Measurements from ENCODE around the gene VAMP5. TPM values are rescaled to one million over a fixed set of nuclear protein-coding genes. Genes with fewer than 3 reads are reported as not detected.

VAMP5 gene
- total RNA-seq, 1 donor from 2014 or later: 8.8 TPM

DNA sequence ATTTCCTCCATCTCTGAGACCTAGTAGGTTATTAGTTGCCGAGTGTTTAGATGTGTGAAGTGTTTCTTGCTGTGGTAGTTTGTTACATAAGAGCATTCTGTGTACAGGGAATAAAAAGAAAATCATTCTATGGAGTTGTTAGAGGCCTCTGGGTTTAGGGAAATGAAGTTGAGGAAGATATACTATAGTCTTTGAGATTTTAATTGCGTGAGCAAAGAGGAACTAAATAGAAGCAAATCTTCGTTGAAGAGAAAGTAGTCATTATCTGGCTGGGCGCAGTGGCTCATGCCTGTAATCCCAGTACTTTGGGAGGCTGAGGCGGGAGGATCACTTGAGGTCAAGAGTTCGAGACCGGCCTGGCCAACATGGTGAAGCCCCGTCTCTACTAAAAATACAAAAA, 50.8 kb downstream of the VAMP5 start:
- intact Hi-C loops (cut with micrococcal nuclease): loop anchor here (5.0 kb wide), 1 partner anchor 42 kb away; no protein-coding TSS in a partner anchor
- no peak for DNase-seq
- peaks cover 88% of the 10 kb centered on the region for H3K36me3 Mint-ChIP-seq (ENCODE audit: low read depth)
- ChIA-PET CTCF (interaction anchor here (1.2 to 6.2 kb wide), 2 partner anchors 72 to 74 kb away, joined by 3 to 82 read pairs; partner anchors contain the start of gene GGCX), POLR2A (no interaction called here)
- peaks cover 5% of the 10 kb centered on the region for H3K4me1 Mint-ChIP-seq
- no peak overlapping the region for H3K27ac Mint-ChIP-seq
- no peaks in the 10 kb centered on the region for H3K9me3 Mint-ChIP-seq
- no peak overlapping the region for H3K4me3 Mint-ChIP-seq
- TF ChIP-seq, protein P1, sequence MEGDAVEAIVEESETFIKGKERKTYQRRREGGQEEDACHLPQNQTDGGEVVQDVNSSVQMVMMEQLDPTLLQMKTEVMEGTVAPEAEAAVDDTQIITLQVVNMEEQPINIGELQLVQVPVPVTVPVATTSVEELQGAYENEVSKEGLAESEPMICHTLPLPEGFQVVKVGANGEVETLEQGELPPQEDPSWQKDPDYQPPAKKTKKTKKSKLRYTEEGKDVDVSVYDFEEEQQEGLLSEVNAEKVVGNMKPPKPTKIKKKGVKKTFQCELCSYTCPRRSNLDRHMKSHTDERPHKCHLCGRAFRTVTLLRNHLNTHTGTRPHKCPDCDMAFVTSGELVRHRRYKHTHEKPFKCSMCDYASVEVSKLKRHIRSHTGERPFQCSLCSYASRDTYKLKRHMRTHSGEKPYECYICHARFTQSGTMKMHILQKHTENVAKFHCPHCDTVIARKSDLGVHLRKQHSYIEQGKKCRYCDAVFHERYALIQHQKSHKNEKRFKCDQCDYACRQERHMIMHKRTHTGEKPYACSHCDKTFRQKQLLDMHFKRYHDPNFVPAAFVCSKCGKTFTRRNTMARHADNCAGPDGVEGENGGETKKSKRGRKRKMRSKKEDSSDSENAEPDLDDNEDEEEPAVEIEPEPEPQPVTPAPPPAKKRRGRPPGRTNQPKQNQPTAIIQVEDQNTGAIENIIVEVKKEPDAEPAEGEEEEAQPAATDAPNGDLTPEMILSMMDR (IDR thresholded peaks at IDR 0.05): no peak
- ATAC-seq (ENCODE audit: low read depth): no peak
- no peaks in the 10 kb centered on the region for H3K27me3 Mint-ChIP-seq

DNA sequence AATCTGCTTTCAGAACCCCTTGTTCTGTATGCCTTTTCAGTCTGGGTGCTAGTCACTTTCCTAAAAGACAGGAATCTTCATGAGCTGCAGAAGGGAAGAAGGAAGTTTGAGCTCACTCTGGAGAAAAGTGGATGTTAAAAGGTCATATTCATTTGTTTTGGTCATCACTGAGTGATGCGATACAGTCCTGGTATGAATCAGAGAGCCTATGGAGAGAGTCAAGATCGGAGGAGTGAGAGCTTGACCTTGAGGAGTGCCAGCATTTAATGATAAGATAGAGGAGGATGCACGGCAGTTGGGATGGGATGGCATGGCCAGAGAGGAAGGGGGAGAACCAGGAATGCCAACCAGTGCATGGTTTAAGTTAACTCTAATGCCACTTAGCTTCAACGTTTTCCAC, 51.4 kb downstream of the VAMP5 start:
- H3K9me3 Mint-ChIP-seq: no peaks in the 10 kb centered on the region
- ChIA-PET POLR2A (no interaction called here), CTCF (interaction anchor here (0.7 to 6.2 kb wide), 5 partner anchors 13 to 179 kb away, joined by 3 to 82 read pairs (median 17); no protein-coding TSS in a partner anchor)
- no peak overlapping the region for H3K27ac Mint-ChIP-seq
- TF ChIP-seq, protein P1 (IDR thresholded peaks at IDR 0.05): no peak
- peaks cover 86% of the 10 kb centered on the region for H3K36me3 Mint-ChIP-seq (ENCODE audit: low read depth)
- ATAC-seq (ENCODE audit: low read depth) (no peak), DNase-seq (no peak)
- H3K4me1 Mint-ChIP-seq: peaks cover 5% of the 10 kb centered on the region
- H3K27me3 Mint-ChIP-seq: no peaks in the 10 kb centered on the region
- intact Hi-C loops (cut with micrococcal nuclease): loop anchor here (5.0 kb wide), 1 partner anchor 42 kb away; no protein-coding TSS in a partner anchor
- H3K4me3 Mint-ChIP-seq: no peak overlapping the region

DNA sequence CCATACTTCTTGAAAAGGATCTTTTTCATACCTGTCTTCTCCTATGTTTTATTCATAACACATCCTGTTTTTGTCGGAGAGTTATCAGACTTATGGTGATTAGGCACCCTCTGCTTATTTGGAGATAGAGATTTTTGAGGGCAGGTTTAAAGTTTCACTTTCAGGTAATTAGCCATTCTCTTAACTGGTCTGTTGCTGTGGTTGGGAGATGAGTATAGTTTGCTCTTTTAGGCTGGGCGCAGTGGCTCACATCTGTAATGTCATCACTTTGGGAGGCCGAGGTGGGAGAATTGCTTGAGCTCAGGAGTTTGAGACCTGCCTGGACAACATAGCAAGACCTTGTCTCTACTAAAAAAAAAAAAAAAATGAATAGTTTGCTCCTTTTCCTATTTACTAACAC, 58.5 kb downstream of the VAMP5 start:
- TF ChIP-seq, protein P1 (IDR thresholded peaks at IDR 0.05): no peak
- H3K27me3 Mint-ChIP-seq: no peaks in the 10 kb centered on the region
- ATAC-seq (ENCODE audit: low read depth) (no peak), DNase-seq (no peak)
- no peaks in the 10 kb centered on the region for H3K9me3 Mint-ChIP-seq
- H3K36me3 Mint-ChIP-seq (ENCODE audit: low read depth): peaks cover 92% of the 10 kb centered on the region
- intact Hi-C loops (cut with micrococcal nuclease): no loop called here
- ChIA-PET POLR2A (interaction anchor here (0.7 kb wide), 2 partner anchors 19 to 94 kb away, joined by 3 to 4 read pairs; no protein-coding TSS in a partner anchor), CTCF (no interaction called here)
- peaks cover 8% of the 10 kb centered on the region for H3K4me1 Mint-ChIP-seq
- H3K4me3 Mint-ChIP-seq: no peak overlapping the region
- no peak overlapping the region for H3K27ac Mint-ChIP-seq

Other genes starting within 250 kb of the VAMP5 start
- 16.9 and 17.1 TPM in 2 replicates for gene RETSAT, start 229.9 kb upstream of the VAMP5 start, total RNA-seq
- 19.2 and 25.4 TPM in 2 replicates for gene ELMOD3, start 229.7 kb upstream of the VAMP5 start, total RNA-seq
- gene CAPG, start 174.1 kb upstream of the VAMP5 start, total RNA-seq: 208 and 213 TPM in 2 replicates
- gene SH2D6, start 165.7 kb upstream of the VAMP5 start, total RNA-seq: 0.83 and 1.6 TPM in 2 replicates
- gene MAT2A, start 45.3 kb upstream of the VAMP5 start, total RNA-seq: 228 and 265 TPM in 2 replicates
- 30.0 and 30.7 TPM in 2 replicates for gene GGCX, start 22.9 kb upstream of the VAMP5 start, total RNA-seq
- 128 and 145 TPM in 2 replicates for gene VAMP8, start 6.8 kb upstream of the VAMP5 start, total RNA-seq
- gene RNF181, start 11.3 kb downstream of the VAMP5 start, total RNA-seq: 104 and 108 TPM in 2 replicates
- gene TMEM150A, start 18.3 kb downstream of the VAMP5 start, total RNA-seq: 13.2 and 15.0 TPM in 2 replicates
- gene C2orf68, start 27.6 kb downstream of the VAMP5 start, total RNA-seq: 49.7 and 61.5 TPM in 2 replicates
- gene USP39, start 31.8 kb downstream of the VAMP5 start, total RNA-seq: 57.8 and 64.1 TPM in 2 replicates
- 0.05 TPM in 1 of 2 replicates, not detected in the other for gene SFTPB, start 83.8 kb downstream of the VAMP5 start, total RNA-seq
- 1.8 and 2.3 TPM in 2 replicates for gene GNLY, start 109.9 kb downstream of the VAMP5 start, total RNA-seq
- not detected in 2 replicates for gene ATOH8, start 169.6 kb downstream of the VAMP5 start, total RNA-seq

Data from activated B cell treated with CpG ODN at 0.5 μM for 24 hours (primary cell).